DND-41 (cell line): ENCODE measurements around the gene KDM6A.

Source experiments
- CTCF ChIP-seq: IDR thresholded peaks from 2 replicates; pipeline ENCODE4 v1.5.1; 2012; ENCODE audit warnings: borderline replicate concordance, low read length, moderate library complexity, mild to moderate bottlenecking; ENCODE audit not compliant: poor library complexity, severe bottlenecking; ENCODE audit errors: extremely low read depth
- EZH2 ChIP-seq: IDR thresholded peaks from 3 replicates; pipeline ENCODE4 v1.6.1; 2012; ENCODE audit warnings: borderline replicate concordance, low read depth, mild to moderate bottlenecking, moderate library complexity, low read length, inconsistent platforms; ENCODE audit not compliant: severe bottlenecking

- no peak for TF ChIP-seq CTCF
- TF ChIP-seq EZH2 = no peak
Observed at GRCh38 chrX:44935172-44935571, 62.2 kb downstream of the KDM6A start.
